H1 (cell line): Measurements from ENCODE around the gene BIRC7. TPM values are rescaled to one million over a fixed set of nuclear protein-coding genes. Genes with fewer than 3 reads are reported as not detected.

Source experiments
- GABPA ChIP-seq: IDR thresholded peaks from 2 replicates; pipeline ENCODE4 v1.6.1; 2011; ENCODE audit warnings: mild to moderate bottlenecking, low read length, moderate library complexity, borderline replicate concordance; ENCODE audit not compliant: insufficient read depth
- polyA plus RNA-seq, 7 experiments: library from polyadenylated mRNA; depleted of rRNA in 3 of 7; stranded (reverse) in 5 of 7; unstranded in 2 of 7; fragments of >200 nt in 5 of 7; fragments of 200-250 nt in 2 of 7; gene quantifications; 1 replicate in 5 of 7; 2 replicates in 1 of 7; 4 replicates in 1 of 7; pipeline versions ENCODE4 v1.2.1 to v1.2.3, GENCODE V29; 2011 to 2013; ENCODE audit warnings: missing spikeins in 2 of 7, mixed read lengths in 2 of 7
- total RNA-seq: library from RNA; stranded (reverse); fragmentation: NEBNext Ultra II Directional; extraction: Animal tissue kit (Norgen Biotek cat#: 25700); gene quantifications from 2 replicates; pipeline ENCODE4 v1.2.1, GENCODE V29; 2021

The BIRC7 gene
- total and polyA plus RNA-seq, 2 of the 8 experiments (the other 6 are each of a cell fraction or from before 2014, with no cell fraction given) = 0.11 to 0.41 TPM

- no peak for TF ChIP-seq GABPA
Measured at GRCh38 chr20:63269724-63270123, 34.0 kb downstream of the BIRC7 start (continued).
